ENCODE data around the gene WDR31.

- TF ChIP-seq CTCF (IDR thresholded peaks at IDR 0.05; ENCODE audit: insufficient read depth, low read depth, low read length): no peak
- no peak for TF ChIP-seq EZH2 (IDR thresholded peaks at IDR 0.05; ENCODE audit: insufficient read depth, low read length)
Observed at GRCh38 chr9:113301548-113301947, 38.5 kb downstream of the WDR31 start.

All from astrocyte (in vitro differentiated cells and primary cell).